GM12874 (cell line): ENCODE results near the gene PRKCG.

Source experiments
- TF ChIP-seq, protein P1 (sequence below): IDR thresholded peaks from 2 replicates; pipeline ENCODE4 v1.5.1; 2011; ENCODE audit warnings: low read depth, mild to moderate bottlenecking, control low read depth, low read length, moderate library complexity; ENCODE audit not compliant: insufficient read depth

PRKCG gene

DNA sequence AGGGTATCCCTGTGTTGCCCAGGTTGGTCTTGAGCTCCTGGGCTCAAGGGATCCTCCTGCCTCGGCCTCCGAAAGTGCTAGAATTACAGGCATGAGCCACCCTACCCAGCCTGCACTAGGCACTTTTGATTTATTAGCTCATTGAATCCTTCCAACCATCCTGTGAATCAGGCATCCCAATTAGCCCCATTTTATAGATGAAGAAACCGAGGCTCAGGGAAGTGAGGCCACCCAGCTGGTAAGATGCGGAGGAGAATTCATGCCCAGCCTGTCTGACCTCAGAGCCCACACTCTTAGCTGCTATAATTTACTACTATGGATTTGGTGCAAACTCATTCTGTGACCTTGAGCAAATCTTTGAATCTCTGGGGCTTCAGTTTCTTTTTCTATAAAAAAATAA, 62.9 kb downstream of the PRKCG start:
- TF ChIP-seq, protein P1, sequence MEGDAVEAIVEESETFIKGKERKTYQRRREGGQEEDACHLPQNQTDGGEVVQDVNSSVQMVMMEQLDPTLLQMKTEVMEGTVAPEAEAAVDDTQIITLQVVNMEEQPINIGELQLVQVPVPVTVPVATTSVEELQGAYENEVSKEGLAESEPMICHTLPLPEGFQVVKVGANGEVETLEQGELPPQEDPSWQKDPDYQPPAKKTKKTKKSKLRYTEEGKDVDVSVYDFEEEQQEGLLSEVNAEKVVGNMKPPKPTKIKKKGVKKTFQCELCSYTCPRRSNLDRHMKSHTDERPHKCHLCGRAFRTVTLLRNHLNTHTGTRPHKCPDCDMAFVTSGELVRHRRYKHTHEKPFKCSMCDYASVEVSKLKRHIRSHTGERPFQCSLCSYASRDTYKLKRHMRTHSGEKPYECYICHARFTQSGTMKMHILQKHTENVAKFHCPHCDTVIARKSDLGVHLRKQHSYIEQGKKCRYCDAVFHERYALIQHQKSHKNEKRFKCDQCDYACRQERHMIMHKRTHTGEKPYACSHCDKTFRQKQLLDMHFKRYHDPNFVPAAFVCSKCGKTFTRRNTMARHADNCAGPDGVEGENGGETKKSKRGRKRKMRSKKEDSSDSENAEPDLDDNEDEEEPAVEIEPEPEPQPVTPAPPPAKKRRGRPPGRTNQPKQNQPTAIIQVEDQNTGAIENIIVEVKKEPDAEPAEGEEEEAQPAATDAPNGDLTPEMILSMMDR: no peak

DNA sequence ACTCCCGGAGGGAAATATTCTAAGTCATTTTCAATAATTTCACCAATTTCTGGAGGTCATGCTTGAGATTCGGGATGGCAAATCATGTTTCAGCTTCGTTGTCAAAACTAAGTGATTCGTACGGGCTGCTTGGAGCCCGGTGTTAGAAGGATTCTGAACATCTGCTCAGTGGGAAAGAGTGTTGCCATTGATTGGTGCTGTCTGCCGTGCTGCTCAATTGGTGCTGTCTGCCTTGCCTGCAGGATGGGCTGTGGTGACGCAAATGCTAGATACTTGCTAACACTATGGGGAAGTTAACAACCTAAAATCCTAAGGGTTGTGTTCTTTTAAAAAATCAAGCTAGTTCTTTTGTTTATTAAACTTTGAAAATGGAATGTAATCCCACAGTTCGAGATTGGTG, 63.4 kb downstream of the PRKCG start:
- TF ChIP-seq, protein P1: no peak

DNA sequence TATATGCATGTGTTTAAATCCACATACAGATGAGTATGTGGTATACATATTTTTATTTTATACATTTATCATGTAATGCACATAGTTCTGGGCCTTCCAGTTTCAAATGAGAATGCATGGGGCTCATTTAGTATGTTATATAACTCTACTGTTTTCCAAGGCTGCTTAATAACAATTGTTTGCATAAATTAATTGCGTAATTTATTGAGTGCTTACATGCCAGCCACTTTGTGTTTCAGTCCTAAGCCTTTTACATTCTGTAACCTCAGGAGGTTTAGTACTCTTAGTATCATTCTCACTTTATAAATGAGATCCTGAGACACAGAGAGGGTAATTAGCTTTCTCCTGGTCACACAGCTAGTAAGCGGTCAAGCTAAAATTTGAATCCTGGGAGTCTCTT, 64.0 kb downstream of the PRKCG start:
- TF ChIP-seq, protein P1: no peak

DNA sequence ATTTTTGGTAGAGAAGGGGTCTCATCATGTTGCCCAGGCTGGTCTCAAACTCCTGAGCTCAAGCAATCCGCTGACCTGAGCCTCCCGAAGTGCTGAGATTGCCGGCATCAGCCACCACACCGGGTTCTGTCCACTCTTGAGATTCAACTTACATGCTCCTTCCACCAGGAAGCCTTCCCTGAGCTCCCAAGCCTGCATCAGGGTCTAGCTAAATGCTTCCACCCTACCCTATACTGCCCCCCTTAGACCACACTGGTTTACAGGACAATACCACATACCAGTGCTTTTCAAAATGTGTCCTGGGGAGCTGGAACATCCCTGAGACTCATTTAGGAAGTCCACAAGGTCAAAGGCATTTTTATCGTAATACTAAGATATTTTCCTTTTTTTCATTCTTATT, 65.6 kb downstream of the PRKCG start:
- TF ChIP-seq, protein P1: no peak

DNA sequence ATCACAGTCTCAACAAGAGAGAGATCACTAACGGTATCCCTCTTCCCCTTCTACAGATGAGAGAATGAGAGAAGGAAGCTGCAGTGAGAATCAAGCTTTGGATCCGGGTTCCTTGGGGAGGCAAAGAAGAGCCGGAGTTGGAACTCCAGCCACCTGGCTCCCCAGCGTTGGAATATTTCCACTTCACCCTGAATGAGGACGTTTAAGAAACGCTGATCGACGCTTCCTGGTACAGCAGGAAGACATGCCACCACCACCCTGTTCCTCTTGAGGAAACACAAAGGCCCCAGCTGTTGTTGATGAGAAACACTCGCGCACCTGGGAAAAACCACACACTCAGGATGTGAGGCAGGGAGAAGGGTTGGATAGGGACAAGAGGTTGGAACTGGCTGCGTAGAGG, 69.4 kb downstream of the PRKCG start:
- TF ChIP-seq, protein P1: no peak

DNA sequence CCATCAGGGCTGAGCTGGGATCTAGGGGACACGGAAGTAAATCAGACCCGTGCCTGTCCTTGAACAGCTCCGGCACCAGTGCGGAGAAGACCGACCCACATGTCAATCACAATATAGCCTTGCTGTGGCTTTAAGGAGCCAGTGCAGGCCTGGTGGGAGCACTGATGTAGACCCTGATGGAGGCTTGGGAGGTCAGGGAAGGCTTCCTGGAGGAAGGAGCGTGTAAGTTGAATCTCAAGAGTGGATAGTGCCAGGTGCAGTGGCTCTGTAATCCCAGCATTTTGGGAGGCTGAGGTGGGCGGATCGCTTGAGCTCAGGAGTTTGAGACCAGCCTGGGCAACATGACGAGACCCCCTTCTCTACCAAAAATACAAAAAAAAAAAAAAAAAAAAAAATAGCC, 70.0 kb downstream of the PRKCG start:
- TF ChIP-seq, protein P1: no peak

DNA sequence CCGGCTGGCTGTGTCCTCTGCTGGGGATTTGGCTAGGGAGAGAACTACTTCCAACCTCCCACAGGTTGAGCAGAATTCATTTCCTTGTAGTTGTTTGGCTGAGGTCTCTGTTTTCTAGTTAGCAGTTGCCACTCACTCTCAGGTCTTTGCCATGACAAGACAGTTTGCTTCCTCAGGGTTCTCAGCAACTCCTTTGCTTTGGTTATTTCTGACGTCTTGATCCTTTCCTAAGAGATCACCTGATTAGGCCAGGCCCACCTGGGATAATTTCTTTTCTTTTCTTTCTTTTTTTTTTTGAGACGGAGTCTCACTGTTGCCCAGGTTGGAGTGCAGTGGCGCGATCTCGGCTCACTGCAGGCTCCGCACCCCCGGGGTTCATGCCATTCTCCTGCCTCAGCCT, 71.4 kb downstream of the PRKCG start:
- TF ChIP-seq, protein P1: no peak
